ENCODE data around the gene SLC39A8.

SLC39A8 gene

GRCh38 chr4:102319594-102319993, 25.7 kb downstream of the SLC39A8 start:
- Histone ChIP-seq H3K27ac (ENCODE audit: low read length) (no peak overlapping the region), H3K9ac (ENCODE audit: low read length) (no peak overlapping the region), H3K36me3 (replicated peaks; ENCODE audit: low read depth, low read length) (no peaks in the 10 kb centered on the region), H2AFZ (ENCODE audit: low read depth, low read length) (no peak overlapping the region), H3K4me3 (ENCODE audit: low read length) (no peak overlapping the region), H3K9me3 (ENCODE audit: insufficient read depth, low read length) (no peaks in the 10 kb centered on the region), H4K20me1 (ENCODE audit: insufficient read depth, low read length) (0 out of 2 replicates have a peak, but pooled peaks cover 4% of the 10 kb centered on the region), H3K4me2 (ENCODE audit: low read length) (no peak overlapping the region), H3K79me2 (ENCODE audit: low read length) (no peaks in the 10 kb centered on the region), H3K27me3 (ENCODE audit: low read depth, low read length) (no peaks in the 10 kb centered on the region), H3K4me1 (ENCODE audit: low read length) (no peaks in the 10 kb centered on the region)
- TF ChIP-seq CTCF (IDR thresholded peaks at IDR 0.05; ENCODE audit: low read depth, low read length) (no peak), EZH2phosphoT487 (IDR thresholded peaks at IDR 0.05; ENCODE audit: low read depth) (no peak)

GRCh38 chr4:102318526-102318925, 26.8 kb downstream of the SLC39A8 start:
- no peaks in the 10 kb centered on the region for H3K4me1 ChIP-seq (ENCODE audit: low read length)
- 0 out of 2 replicates have a peak, but pooled peaks cover 4% of the 10 kb centered on the region for H4K20me1 ChIP-seq (ENCODE audit: insufficient read depth, low read length)
- H3K27me3 ChIP-seq (ENCODE audit: low read depth, low read length), result no peaks in the 10 kb centered on the region
- TF ChIP-seq CTCF (IDR thresholded peaks at IDR 0.05; ENCODE audit: low read depth, low read length) (no peak), EZH2phosphoT487 (IDR thresholded peaks at IDR 0.05; ENCODE audit: low read depth) (no peak)
- H3K27ac ChIP-seq (ENCODE audit: low read length), result no peak overlapping the region
- no peaks in the 10 kb centered on the region for H3K36me3 ChIP-seq (replicated peaks; ENCODE audit: low read depth, low read length)
- no peaks in the 10 kb centered on the region for H3K9me3 ChIP-seq (ENCODE audit: insufficient read depth, low read length)
- no peak overlapping the region for H3K4me3 ChIP-seq (ENCODE audit: low read length)
- H3K4me2 ChIP-seq (ENCODE audit: low read length), result no peak overlapping the region
- no peak overlapping the region for H3K9ac ChIP-seq (ENCODE audit: low read length)
- H3K79me2 ChIP-seq (ENCODE audit: low read length), result no peaks in the 10 kb centered on the region
- no peak overlapping the region for H2AFZ ChIP-seq (ENCODE audit: low read depth, low read length)

- no peak overlapping the region for H3K4me3 ChIP-seq (ENCODE audit: low read length)
- H3K4me2 ChIP-seq (ENCODE audit: low read length), result no peak overlapping the region
- no peak overlapping the region for H3K9ac ChIP-seq (ENCODE audit: low read length)
- 0 out of 2 replicates have a peak, but pooled peaks cover 4% of the 10 kb centered on the region for H4K20me1 ChIP-seq (ENCODE audit: insufficient read depth, low read length)
- H3K9me3 ChIP-seq (ENCODE audit: insufficient read depth, low read length), result no peaks in the 10 kb centered on the region
- H3K27ac ChIP-seq (ENCODE audit: low read length), result no peak overlapping the region
- no peaks in the 10 kb centered on the region for H3K4me1 ChIP-seq (ENCODE audit: low read length)
- H3K27me3 ChIP-seq (ENCODE audit: low read depth, low read length), result no peaks in the 10 kb centered on the region
- no peak for TF ChIP-seq EZH2phosphoT487 (IDR thresholded peaks at IDR 0.05; ENCODE audit: low read depth)
- no peak for TF ChIP-seq CTCF (IDR thresholded peaks at IDR 0.05; ENCODE audit: low read depth, low read length)
- H3K36me3 ChIP-seq (replicated peaks; ENCODE audit: low read depth, low read length), result no peaks in the 10 kb centered on the region
- H2AFZ ChIP-seq (ENCODE audit: low read depth, low read length), result no peak overlapping the region
- H3K79me2 ChIP-seq (ENCODE audit: low read length), result no peaks in the 10 kb centered on the region
Measured at GRCh38 chr4:102318105-102318504, 27.2 kb downstream of the SLC39A8 start.

GRCh38 chr4:102317459-102317858, 27.8 kb downstream of the SLC39A8 start:
- Histone ChIP-seq H3K27ac (ENCODE audit: low read length) (no peak overlapping the region), H3K9me3 (ENCODE audit: insufficient read depth, low read length) (no peaks in the 10 kb centered on the region), H3K4me3 (ENCODE audit: low read length) (no peak overlapping the region), H3K4me1 (ENCODE audit: low read length) (no peaks in the 10 kb centered on the region), H3K79me2 (ENCODE audit: low read length) (no peaks in the 10 kb centered on the region), H3K4me2 (ENCODE audit: low read length) (no peak overlapping the region), H2AFZ (ENCODE audit: low read depth, low read length) (no peak overlapping the region), H4K20me1 (ENCODE audit: insufficient read depth, low read length) (0 out of 2 replicates have a peak, but pooled peaks cover 4% of the 10 kb centered on the region), H3K27me3 (ENCODE audit: low read depth, low read length) (no peaks in the 10 kb centered on the region), H3K36me3 (replicated peaks; ENCODE audit: low read depth, low read length) (no peaks in the 10 kb centered on the region), H3K9ac (ENCODE audit: low read length) (no peak overlapping the region)
- no peak for TF ChIP-seq CTCF (IDR thresholded peaks at IDR 0.05; ENCODE audit: low read depth, low read length)
- no peak for TF ChIP-seq EZH2phosphoT487 (IDR thresholded peaks at IDR 0.05; ENCODE audit: low read depth)

Measured in OCI-LY3 (cell line).